HepG2 (cell line): ENCODE measurements around the gene ZNF226. TPM values are rescaled to one million over a fixed set of nuclear protein-coding genes. Genes with fewer than 3 reads are reported as not detected.

Experiments
- BRCA1 ChIP-seq: sonication (generic); formaldehyde crosslinking; IDR thresholded peaks from 2 replicates; pipeline ENCODE4 v1.4.0; 2020; ENCODE audit warnings: missing genetic modification reagents
- ELF1 ChIP-seq: sonication (generic); formaldehyde crosslinking; IDR thresholded peaks from 2 replicates; pipeline ENCODE4 v1.4.0; 2020; ENCODE audit warnings: missing genetic modification reagents
- ELF4 ChIP-seq: sonication (generic); formaldehyde crosslinking; IDR thresholded peaks from 2 replicates; pipeline ENCODE4 v1.5.0; 2020; ENCODE audit warnings: missing genetic modification reagents, mild to moderate bottlenecking, moderate library complexity, borderline replicate concordance
- NFYC ChIP-seq: IDR thresholded peaks from 2 replicates; pipeline ENCODE4 v1.6.1; 2016; ENCODE audit warnings: missing genetic modification reagents, missing compliant biosample characterization
- NR3C1 ChIP-seq: sonication (generic); formaldehyde crosslinking; IDR thresholded peaks from 2 replicates; pipeline ENCODE4 v1.4.0; 2020; ENCODE audit warnings: missing genetic modification reagents
- SCMH1 ChIP-seq: sonication (generic); formaldehyde crosslinking; IDR thresholded peaks from 2 replicates; pipeline ENCODE4 v1.9.0; 2021; ENCODE audit warnings: missing genetic modification reagents, mild to moderate bottlenecking, borderline replicate concordance
- STAT5B ChIP-seq: sonication (generic); formaldehyde crosslinking; IDR thresholded peaks from 2 replicates; pipeline ENCODE4 v1.4.0; 2020; ENCODE audit warnings: missing genetic modification reagents
- TBL1XR1 ChIP-seq: fragments of 150-350 bp; IDR thresholded peaks from 2 replicates; pipeline ENCODE4 v1.6.1; 2014; ENCODE audit warnings: borderline replicate concordance, low read length; ENCODE audit not compliant: partially characterized antibody
- ZNF17 ChIP-seq: sonication (generic); formaldehyde crosslinking; IDR thresholded peaks from 2 replicates; pipeline ENCODE4 v1.5.0; 2020; ENCODE audit warnings: mild to moderate bottlenecking, missing genetic modification reagents
- polyA plus RNA-seq, 8 experiments: library from polyadenylated mRNA; depleted of rRNA in 3 of 8; stranded (reverse) in 7 of 8; unstranded in 1 of 8; fragments of >200 nt; fragmentation: Illumina TruSeq in 4 of 8; extraction: Trizol in 4 of 8; gene quantifications; 2 replicates each; pipeline versions ENCODE4 v1.2.1 to v1.2.3, GENCODE V29; 2011 to 2016; ENCODE audit warnings: low read depth in 4 of 8, missing spikeins in 1 of 8, mixed read lengths in 1 of 8; ENCODE audit not compliant: insufficient read depth in 1 of 8
- total RNA-seq, 5 experiments: library from RNA; depleted of rRNA; stranded (reverse); fragments of >200 nt; fragmentation: Illumina TruSeq; extraction: Trizol; gene quantifications; 2 replicates each; pipeline ENCODE4 v1.2.3, GENCODE V29; 2016; ENCODE audit warnings: low read depth in 1 of 5
- TF ChIP-seq, protein P1 (sequence below): sonication (generic); formaldehyde crosslinking; IDR thresholded peaks from 2 replicates; pipeline ENCODE4 v1.4.0; 2020; ENCODE audit warnings: missing genetic modification reagents
- TF ChIP-seq, protein P2 (sequence below): sonication (generic); formaldehyde crosslinking; IDR thresholded peaks from 2 replicates; pipeline ENCODE4 v1.4.0; 2020; ENCODE audit warnings: missing genetic modification reagents
- TF ChIP-seq, protein P3 (sequence below): conservative IDR thresholded peaks from 2 replicates; pipeline ENCODE4 v1.6.1; 2018; ENCODE audit warnings: missing genetic modification reagents
- TF ChIP-seq, protein P4 (sequence below): sonication (generic); formaldehyde crosslinking; IDR thresholded peaks from 2 replicates; pipeline ENCODE4 v1.9.0; 2021; ENCODE audit warnings: missing genetic modification reagents, borderline replicate concordance
- TF ChIP-seq, protein P5 (sequence below): sonication (generic); formaldehyde crosslinking; IDR thresholded peaks from 2 replicates; pipeline ENCODE4 v1.9.0; 2021; ENCODE audit warnings: missing genetic modification reagents, borderline replicate concordance
- TF ChIP-seq, protein P6 (sequence below): sonication (generic); formaldehyde crosslinking; IDR thresholded peaks from 2 replicates; pipeline ENCODE4 v1.5.1; 2020; ENCODE audit warnings: missing genetic modification reagents, mild to moderate bottlenecking, borderline replicate concordance

Gene ZNF226
- total and polyA plus RNA-seq, 2 of the 13 experiments (the other 11 are each of a cell fraction or from before 2014, with no cell fraction given), result 8.3 to 16.0 TPM

DNA sequence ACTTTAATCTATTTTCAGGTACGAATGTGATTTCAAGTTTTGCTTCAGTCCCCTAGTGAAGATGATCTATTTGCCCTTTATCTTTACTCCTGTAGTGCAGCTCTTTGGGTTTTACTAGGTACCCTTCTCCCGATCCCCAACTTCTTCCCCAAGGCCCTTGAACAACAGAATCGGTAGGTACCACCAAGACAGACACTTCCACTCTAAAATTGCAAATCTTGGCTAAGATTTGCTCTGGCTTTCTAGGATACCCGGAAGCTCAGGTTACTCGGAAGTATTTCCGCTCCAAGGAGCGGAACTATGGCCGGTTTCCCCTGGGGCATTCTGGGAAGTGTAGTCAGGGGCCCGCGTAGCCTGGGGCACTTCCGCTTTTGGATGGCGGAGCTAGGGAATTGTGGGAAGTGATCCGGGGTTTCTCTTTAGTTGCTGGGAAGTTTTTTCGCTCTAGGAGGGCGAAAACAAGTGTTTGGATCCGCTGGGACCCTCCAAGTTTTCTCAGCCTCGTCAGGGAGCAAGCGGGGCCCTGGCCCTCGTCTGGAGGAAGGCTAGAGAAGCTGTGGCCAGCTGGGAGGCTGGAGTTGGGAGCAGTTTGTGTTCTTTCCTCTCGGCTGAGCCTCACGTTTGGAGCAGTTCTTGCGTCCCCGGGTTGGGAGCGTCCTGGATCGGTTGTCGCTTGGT is 42.4 kb downstream of the ZNF226 start (continued):
- TF ChIP-seq, protein P1, sequence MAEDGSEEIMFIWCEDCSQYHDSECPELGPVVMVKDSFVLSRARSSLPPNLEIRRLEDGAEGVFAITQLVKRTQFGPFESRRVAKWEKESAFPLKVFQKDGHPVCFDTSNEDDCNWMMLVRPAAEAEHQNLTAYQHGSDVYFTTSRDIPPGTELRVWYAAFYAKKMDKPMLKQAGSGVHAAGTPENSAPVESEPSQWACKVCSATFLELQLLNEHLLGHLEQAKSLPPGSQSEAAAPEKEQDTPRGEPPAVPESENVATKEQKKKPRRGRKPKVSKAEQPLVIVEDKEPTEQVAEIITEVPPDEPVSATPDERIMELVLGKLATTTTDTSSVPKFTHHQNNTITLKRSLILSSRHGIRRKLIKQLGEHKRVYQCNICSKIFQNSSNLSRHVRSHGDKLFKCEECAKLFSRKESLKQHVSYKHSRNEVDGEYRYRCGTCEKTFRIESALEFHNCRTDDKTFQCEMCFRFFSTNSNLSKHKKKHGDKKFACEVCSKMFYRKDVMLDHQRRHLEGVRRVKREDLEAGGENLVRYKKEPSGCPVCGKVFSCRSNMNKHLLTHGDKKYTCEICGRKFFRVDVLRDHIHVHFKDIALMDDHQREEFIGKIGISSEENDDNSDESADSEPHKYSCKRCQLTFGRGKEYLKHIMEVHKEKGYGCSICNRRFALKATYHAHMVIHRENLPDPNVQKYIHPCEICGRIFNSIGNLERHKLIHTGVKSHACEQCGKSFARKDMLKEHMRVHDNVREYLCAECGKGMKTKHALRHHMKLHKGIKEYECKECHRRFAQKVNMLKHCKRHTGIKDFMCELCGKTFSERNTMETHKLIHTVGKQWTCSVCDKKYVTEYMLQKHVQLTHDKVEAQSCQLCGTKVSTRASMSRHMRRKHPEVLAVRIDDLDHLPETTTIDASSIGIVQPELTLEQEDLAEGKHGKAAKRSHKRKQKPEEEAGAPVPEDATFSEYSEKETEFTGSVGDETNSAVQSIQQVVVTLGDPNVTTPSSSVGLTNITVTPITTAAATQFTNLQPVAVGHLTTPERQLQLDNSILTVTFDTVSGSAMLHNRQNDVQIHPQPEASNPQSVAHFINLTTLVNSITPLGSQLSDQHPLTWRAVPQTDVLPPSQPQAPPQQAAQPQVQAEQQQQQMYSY (CRISPR knock-in tag), result no peak
- TF ChIP-seq, protein P2, sequence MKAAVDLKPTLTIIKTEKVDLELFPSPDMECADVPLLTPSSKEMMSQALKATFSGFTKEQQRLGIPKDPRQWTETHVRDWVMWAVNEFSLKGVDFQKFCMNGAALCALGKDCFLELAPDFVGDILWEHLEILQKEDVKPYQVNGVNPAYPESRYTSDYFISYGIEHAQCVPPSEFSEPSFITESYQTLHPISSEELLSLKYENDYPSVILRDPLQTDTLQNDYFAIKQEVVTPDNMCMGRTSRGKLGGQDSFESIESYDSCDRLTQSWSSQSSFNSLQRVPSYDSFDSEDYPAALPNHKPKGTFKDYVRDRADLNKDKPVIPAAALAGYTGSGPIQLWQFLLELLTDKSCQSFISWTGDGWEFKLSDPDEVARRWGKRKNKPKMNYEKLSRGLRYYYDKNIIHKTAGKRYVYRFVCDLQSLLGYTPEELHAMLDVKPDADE, result no peak
- no peak for TF ChIP-seq ZNF17 (CRISPR knock-in tag)
- TF ChIP-seq, protein P3, sequence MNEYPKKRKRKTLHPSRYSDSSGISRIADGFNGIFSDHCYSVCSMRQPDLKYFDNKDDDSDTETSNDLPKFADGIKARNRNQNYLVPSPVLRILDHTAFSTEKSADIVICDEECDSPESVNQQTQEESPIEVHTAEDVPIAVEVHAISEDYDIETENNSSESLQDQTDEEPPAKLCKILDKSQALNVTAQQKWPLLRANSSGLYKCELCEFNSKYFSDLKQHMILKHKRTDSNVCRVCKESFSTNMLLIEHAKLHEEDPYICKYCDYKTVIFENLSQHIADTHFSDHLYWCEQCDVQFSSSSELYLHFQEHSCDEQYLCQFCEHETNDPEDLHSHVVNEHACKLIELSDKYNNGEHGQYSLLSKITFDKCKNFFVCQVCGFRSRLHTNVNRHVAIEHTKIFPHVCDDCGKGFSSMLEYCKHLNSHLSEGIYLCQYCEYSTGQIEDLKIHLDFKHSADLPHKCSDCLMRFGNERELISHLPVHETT, result no peak
- no peak for TF ChIP-seq NFYC
- TF ChIP-seq STAT5B (CRISPR knock-in tag), result no peak
- TF ChIP-seq NR3C1, result no peak
- peak; percentile 76 for TF ChIP-seq TBL1XR1
- TF ChIP-seq, protein P4, sequence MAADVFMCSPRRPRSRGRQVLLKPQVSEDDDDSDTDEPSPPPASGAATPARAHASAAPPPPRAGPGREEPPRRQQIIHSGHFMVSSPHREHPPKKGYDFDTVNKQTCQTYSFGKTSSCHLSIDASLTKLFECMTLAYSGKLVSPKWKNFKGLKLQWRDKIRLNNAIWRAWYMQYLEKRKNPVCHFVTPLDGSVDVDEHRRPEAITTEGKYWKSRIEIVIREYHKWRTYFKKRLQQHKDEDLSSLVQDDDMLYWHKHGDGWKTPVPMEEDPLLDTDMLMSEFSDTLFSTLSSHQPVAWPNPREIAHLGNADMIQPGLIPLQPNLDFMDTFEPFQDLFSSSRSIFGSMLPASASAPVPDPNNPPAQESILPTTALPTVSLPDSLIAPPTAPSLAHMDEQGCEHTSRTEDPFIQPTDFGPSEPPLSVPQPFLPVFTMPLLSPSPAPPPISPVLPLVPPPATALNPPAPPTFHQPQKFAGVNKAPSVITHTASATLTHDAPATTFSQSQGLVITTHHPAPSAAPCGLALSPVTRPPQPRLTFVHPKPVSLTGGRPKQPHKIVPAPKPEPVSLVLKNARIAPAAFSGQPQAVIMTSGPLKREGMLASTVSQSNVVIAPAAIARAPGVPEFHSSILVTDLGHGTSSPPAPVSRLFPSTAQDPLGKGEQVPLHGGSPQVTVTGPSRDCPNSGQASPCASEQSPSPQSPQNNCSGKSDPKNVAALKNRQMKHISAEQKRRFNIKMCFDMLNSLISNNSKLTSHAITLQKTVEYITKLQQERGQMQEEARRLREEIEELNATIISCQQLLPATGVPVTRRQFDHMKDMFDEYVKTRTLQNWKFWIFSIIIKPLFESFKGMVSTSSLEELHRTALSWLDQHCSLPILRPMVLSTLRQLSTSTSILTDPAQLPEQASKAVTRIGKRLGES (CRISPR knock-in tag), result no peak
- TF ChIP-seq, protein P5, sequence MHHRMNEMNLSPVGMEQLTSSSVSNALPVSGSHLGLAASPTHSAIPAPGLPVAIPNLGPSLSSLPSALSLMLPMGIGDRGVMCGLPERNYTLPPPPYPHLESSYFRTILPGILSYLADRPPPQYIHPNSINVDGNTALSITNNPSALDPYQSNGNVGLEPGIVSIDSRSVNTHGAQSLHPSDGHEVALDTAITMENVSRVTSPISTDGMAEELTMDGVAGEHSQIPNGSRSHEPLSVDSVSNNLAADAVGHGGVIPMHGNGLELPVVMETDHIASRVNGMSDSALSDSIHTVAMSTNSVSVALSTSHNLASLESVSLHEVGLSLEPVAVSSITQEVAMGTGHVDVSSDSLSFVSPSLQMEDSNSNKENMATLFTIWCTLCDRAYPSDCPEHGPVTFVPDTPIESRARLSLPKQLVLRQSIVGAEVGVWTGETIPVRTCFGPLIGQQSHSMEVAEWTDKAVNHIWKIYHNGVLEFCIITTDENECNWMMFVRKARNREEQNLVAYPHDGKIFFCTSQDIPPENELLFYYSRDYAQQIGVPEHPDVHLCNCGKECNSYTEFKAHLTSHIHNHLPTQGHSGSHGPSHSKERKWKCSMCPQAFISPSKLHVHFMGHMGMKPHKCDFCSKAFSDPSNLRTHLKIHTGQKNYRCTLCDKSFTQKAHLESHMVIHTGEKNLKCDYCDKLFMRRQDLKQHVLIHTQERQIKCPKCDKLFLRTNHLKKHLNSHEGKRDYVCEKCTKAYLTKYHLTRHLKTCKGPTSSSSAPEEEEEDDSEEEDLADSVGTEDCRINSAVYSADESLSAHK (CRISPR knock-in tag), result no peak
- peak; percentile 98 for TF ChIP-seq ELF4 (CRISPR knock-in tag)
- TF ChIP-seq, protein P6, sequence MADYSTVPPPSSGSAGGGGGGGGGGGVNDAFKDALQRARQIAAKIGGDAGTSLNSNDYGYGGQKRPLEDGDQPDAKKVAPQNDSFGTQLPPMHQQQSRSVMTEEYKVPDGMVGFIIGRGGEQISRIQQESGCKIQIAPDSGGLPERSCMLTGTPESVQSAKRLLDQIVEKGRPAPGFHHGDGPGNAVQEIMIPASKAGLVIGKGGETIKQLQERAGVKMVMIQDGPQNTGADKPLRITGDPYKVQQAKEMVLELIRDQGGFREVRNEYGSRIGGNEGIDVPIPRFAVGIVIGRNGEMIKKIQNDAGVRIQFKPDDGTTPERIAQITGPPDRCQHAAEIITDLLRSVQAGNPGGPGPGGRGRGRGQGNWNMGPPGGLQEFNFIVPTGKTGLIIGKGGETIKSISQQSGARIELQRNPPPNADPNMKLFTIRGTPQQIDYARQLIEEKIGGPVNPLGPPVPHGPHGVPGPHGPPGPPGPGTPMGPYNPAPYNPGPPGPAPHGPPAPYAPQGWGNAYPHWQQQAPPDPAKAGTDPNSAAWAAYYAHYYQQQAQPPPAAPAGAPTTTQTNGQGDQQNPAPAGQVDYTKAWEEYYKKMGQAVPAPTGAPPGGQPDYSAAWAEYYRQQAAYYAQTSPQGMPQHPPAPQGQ (CRISPR knock-in tag), result no peak
- TF ChIP-seq BRCA1 (CRISPR knock-in tag), result no peak
- TF ChIP-seq SCMH1 (CRISPR knock-in tag), result no peak
- peak; percentile 99 for TF ChIP-seq ELF1 (CRISPR knock-in tag)
